Stimulated activated CD8-positive, alpha-beta memory T cell treated with anti-CD3 and anti-CD28 coated beads, Interleukin-7, amount 100 ng/mL, for 4 hours (primary cell): Measurements from ENCODE around the gene IL4I1.

Experiments used
- DNase-seq, 2 donors: peaks; one replicate each; pipeline ENCODE4 v3.0.0-alpha.2; 2020; ENCODE audit warnings: low read depth in 2 of 2

IL4I1 gene

GRCh38 chr19:49863935-49864320 is 32.8 kb downstream of the IL4I1 start:
- no peak for DNase-seq

DNA sequence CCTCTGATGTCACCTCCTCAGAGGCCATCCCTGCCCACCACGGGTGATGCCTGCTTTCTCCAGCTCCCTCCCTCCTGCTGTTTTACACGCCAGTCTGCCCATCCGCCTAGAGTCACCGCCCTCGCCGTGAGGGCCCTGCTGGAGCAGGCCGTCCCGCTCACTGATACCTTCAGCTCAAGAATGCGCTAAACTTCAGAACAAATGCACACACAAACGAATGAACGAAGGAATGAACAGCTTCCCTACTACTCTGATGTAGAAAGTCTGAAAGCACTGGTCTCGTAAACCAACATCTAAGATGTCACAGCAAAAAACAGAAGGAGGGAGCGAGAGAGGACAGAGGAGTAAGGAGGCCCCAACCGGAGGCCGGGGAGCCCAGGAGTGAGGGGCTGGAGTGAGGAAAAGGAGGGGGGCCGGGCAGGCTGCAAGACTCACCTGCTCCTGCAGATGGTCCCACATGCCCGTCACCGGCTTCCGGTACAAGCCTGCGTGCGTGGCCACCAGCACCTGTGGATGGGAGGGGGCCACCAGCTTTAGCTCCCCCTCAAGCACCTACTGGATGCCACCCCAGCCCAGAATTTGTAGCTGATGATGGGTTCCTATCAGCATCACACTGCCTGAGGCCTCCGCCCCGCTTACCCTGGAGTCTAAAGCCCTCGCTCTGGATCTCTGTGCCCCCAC is 33.3 kb downstream of the IL4I1 start:
- no peak for DNase-seq

DNA sequence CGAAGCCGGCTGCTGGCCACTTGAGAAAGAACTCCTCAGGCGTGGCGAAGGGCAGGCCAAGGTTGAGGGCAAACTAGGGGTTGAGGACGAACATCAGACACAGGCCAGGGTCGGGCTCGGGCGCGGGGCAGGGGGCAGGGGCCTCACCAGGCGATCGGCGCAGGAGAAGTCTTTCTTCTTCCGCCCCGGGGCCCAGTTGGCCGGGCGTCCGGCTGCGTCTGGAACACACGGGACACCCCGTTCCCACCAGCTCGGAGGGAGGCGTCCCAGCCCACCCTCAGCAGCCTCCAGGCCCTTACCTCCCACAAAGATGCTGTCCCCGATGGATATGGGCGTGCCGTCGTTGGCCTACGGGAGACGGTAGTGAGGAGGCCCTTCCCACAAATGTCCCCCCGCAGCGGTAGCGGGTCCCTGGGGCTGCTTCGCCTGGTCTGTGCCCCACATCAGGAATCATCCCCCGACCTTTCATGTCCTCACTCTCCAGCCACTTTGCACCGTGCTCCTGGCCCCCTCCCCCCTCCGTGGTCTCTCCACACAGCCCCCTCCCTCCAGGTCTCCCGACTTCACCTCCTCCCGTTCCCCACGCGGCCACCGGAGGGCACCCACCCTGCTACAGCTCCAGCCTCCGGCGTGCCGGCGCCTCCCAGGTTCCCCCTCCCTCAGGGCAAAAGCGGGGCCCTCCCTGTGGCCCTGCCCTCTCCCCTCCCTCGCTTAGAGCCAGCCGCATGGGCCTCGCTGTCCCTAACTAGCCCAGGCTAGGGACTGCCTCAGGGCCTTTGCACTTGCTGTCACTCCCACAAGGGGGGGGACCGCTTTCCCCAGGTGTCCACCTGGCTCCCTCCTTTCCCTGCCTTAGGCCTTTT is 34.1 kb downstream of the IL4I1 start:
- DNase-seq: no peak

DNA sequence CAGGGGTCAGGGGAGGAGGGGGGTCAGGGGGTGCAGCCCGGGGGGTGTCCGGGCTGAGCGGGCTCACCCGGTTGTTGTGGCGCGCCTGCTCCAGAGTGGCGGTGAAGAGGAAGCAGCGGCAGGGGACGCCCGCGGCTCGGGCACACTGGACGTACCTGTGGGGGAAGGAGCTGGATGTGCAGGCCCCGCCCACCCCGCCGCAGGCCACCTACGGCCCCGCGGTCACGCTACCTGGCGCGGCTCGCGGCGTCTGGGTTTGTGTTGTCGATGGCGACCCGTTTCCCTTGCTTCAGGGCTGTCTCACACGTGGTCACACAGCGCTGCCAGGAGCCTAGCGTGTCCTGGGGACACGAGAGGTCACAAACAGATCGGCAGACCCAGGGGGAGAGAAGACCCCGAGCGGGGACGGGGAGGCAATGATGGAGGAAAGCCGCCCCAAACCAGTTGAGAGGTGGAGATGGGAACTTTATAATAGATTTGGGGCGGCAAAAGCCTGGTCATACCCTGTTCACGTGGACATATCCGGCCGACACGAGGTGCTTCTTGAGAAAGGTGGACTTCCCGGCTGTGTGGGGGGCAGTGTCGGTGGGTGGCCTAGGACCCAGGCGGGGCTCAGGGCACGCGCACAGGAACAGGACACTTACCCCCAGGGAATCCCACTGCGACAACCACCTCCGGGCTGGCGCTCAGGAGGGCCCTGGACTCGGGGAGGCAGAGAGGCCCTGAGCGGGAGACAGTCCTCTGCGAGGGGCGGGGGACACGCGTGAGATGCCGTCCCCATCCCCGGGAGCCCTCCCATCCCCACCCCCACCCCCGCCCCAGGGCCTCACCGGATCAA is 34.9 kb downstream of the IL4I1 start:
- no peak for DNase-seq

- DNase-seq: no peak
Observed at GRCh38 chr19:49861107-49861506, 35.6 kb downstream of the IL4I1 start.

GRCh38 chr19:49860336-49861102 is 36.2 kb downstream of the IL4I1 start:
- DNase-seq: no peak

GRCh38 chr19:49859682-49860335 is 36.9 kb downstream of the IL4I1 start:
- DNase-seq: no peak

DNA sequence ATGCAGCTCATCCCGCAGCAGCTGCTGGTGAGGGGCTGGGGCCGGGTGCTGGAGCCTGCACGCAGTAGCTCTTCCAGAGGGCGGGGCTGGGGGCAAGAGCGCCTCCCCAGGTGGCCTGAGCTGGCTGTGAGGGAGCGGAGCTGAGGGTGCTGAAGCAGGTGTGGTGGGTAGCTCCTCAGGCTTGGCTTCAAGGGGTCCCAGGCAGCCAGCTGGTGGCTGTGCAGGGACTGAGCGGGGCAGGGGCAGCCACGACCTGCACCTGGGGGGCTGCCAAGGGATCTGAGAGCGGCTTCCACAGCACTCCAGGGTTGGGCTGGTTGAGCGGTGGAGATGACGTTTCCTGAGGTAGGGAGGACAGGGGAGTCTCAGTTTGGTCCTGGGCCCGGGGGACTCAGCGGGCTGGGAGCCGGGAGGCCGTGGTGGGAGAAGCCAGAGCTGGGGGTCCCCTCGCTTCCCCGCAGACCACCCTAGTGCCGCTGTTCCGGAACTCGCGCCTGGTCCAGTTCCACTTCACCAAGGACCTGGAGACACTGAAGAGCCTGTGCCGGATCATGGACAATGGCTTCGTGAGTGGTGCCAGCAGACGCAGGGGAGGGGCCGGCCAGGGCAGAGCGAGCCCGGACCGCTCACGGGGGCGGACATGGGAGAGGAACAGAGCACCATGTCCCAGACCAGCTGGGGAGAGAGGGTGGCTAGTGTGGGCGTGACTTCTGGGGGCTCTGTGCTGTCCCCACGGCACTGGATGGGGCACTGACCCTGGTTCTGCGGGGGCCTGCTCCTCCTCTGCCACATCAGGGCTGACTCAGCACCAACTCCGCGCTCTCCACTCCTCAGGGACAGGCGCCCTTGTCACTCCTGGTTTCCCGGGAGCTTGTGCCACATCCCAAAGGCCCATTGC is 38.4 kb downstream of the IL4I1 start:
- DNase-seq: no peak

DNA sequence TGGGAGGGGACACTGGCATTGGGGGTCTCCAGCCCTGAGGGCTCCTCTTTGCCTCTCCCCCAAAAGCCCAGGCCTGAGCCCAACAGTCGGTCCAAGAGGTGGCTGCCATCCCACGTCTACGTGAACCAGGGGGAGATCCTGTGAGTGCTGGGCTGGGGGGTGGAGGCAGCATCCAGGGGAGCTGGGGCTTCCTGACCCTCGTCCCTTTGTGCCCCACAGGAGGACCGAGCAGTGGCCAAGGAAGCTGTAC is 38.9 kb downstream of the IL4I1 start:
- DNase-seq: no peak

GRCh38 chr19:49857061-49857837 is 39.4 kb downstream of the IL4I1 start:
- DNase-seq: no peak

- no peak for DNase-seq
Observed at GRCh38 chr19:49856574-49857021, 40.1 kb downstream of the IL4I1 start.

DNA sequence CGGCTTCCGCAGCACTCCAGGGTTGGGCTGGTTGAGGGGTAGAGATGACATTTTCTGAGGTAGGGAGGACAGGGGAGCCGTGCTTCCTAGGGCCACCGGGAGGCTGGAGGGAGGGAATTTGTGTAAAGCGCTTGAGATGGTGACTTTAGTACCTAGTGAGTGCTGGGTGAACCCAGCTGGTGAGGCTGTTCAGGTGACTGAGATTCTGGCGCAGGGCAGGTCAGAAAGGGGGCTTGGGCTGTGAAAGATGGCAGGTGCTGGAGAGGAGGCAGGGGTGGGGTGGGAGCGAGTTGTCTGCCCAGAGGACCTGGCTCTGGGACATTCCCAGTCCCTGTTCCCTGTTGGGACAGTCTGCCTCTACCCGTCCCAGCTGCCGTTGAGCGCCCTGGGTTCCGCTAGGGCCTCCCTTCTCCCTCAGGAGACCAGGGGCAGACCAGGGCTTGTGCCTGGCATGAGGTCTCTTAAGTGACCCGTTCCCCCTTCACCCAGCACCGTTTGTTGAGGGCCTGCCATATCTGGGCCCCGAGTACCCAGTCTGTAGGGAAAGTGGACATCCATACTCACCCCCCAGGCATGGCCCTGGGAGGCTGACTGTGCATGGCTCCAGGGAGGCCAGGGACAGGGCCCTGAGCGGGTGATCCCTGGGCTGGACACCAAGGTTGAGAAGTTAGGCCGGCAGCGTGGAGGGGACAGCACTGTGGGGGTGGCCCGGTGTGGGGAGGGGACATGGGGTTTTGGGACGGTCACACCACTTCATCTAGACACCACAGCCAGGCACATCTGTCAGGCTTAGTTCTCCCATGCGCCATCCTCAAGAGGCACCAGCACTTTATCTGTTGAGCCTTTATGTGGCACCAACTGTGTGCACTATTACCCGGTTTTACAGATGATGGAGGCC is 40.8 kb downstream of the IL4I1 start:
- DNase-seq: no peak

GRCh38 chr19:49855277-49855675 is 41.4 kb downstream of the IL4I1 start:
- no peak for DNase-seq

DNA sequence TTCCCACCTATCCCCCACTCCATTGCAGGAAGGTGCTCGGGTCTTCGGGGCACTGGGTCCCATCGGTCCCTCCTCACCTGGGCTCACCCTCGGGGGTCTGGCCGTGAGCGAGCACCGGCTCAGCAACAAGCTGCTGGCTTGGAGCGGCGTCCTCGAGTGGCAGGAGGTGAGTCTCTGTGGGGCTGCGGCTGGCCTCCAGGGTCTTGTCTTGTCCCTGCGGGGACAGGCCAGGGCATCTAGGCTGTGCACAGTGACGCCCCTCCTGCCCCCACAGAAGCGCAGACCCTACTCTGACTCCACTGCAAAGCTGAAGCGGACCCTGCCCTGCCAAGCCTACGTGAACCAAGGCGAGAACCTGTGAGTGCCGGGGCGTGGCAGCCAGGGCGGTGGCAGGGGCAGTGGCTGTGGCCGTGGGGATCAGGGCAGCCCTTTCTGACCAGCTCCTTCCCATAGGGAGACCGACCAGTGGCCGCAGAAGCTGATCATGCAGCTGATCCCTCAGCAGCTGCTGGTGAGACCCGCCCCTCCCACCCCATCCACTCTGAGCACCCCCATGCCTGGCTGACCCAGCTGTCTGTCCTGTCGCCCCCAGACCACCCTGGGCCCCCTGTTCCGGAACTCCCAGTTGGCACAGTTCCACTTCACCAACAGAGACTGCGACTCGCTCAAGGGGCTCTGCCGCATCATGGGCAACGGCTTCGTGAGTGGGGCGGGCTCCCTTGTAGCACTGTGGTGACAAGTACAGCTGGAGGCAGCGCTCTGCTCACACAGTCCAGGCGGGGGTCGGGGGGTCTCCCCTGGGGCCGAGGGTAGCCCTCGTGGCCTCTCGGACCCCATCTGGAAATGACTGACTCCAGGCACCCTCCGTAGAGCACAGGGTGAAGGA is 42.1 kb downstream of the IL4I1 start:
- no peak for DNase-seq

DNA sequence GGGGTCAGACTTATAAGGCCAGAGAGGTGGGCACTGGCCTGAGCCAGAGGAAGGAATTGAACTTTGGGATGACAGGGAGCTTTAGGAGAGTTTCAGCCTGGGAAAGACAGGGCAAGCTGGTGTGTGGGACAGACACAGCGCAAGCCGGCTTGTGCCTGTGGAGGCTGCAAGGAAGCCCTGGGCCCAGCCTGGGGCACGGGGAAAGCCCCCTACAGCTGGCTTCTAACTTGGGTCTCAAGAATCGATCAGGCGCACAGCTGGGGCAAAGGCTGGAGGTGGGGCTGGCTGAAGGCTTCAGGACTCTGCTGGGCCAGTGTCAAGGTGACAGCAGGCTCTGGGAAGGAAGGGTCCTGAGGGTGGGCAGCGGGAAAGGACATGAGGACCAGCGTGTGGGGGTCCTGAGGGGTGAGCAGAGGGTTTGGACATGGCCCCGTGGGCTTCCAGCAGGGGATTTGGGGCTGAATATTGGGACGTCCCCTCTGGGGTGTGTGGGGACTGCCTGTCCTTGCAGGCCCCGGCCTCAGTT is 42.8 kb downstream of the IL4I1 start:
- no peak for DNase-seq

DNA sequence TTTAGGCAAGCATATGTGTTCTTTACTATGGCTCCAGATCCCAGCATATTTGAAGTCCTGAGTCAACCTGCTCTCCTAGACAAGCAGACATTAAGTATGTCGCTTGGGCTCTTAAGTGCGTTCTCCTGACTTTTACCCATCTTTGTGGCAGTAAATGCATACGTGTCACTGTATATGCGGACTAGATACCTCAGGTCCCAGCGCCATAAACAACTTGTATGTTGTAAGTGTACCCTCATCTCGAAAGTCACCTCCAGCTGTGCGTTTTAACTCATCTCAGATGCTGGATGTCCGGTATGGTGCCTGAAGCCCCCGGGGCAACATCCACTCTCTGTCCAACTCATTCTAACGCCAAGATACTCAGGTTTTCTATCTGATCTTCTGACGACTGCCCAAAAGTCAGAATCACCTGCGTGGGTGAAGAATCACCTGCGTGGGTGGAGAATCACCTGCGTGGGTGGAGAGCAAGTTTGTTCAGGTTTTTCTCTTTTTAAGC is 44.0 kb downstream of the IL4I1 start:
- no peak for DNase-seq
